HepG2 (cell line): ENCODE data around the gene SLC25A44. TPM values are rescaled to one million over a fixed set of nuclear protein-coding genes. Genes with fewer than 3 reads are reported as not detected.

Experiments
- ATAC-seq: fragments of 200-7000 bp; cut with Tn5 transposase; 3 replicates; pipeline ENCODE4 v1.9.1; 2020; ENCODE audit warnings: mild to moderate bottlenecking, moderate library complexity
- BruUV-seq: library from RNA; stranded (reverse); fragments of 400-500 nt; replicated peaks from 2 replicates; lab custom pipeline; 2021; lab: Mats Ljungman, UMichigan
- CTCF ChIA-PET: fragments of 300-600 bp; formaldehyde crosslinking; extraction: SDS; loops from one replicate; lab custom pipeline; 2021; ENCODE audit warnings: low total read pairs, inconsistent platforms, low intra/inter-chr PET ratio; lab: Yijun Ruan, JAX
- POLR2A ChIA-PET: fragments of 350-600 bp; sonication (Branson Sonifier 250); formaldehyde crosslinking; loops from one replicate; lab custom pipeline; 2020; ENCODE audit warnings: antibody characterized with exemption, inconsistent platforms; lab: Yijun Ruan, JAX
- DNase-seq: peaks from one replicate; pipeline ENCODE4 v3.0.0-alpha.2; 2015; ENCODE audit warnings: low spot score
- FAIRE-seq: peaks from 3 replicates; lab custom pipeline; 2011; peaks lifted over from hg19 to GRCh38; lab: Jason Lieb, UNC
- H2AFZ ChIP-seq: one replicate; pipeline ENCODE4 v1.6.1; 2011; ENCODE audit warnings: low read length, inconsistent platforms
- H3K27ac ChIP-seq: fragments of 300-600 bp; 3 replicates; pipeline ENCODE4 v1.8.0; 2011; ENCODE audit warnings: mixed run types, mild to moderate bottlenecking, mixed read lengths, low read length, inconsistent platforms; ENCODE audit not compliant: insufficient read depth; ENCODE audit errors: extremely low read length
- H3K27me3 ChIP-seq, 2 experiments: fragments of 200-600 bp in 1 of 2; 2 replicates in 1 of 2; 3 replicates in 1 of 2; pipeline versions ENCODE4 v1.6.0 to v1.8.0; 2011; ENCODE audit warnings: low read length in 2 of 2, mild to moderate bottlenecking in 2 of 2, moderate library complexity in 2 of 2, inconsistent platforms in 1 of 2; ENCODE audit not compliant: insufficient read depth in 2 of 2, control insufficient read depth in 1 of 2
- H3K36me3 ChIP-seq, 2 experiments: fragments of 200-600 bp in 1 of 2; replicated peaks in 1 of 2; 2 replicates in 1 of 2; 3 replicates in 1 of 2; pipeline versions ENCODE4 v1.5.1 to v1.8.0; 2011; ENCODE audit warnings: low read length in 2 of 2, inconsistent platforms in 1 of 2; ENCODE audit not compliant: insufficient read depth in 2 of 2, control insufficient read depth in 1 of 2
- H3K4me1 ChIP-seq: 2 replicates; pipeline ENCODE4 v1.5.1; 2012; ENCODE audit warnings: low read length, inconsistent platforms; ENCODE audit not compliant: insufficient read depth
- H3K4me2 ChIP-seq: 2 replicates; pipeline ENCODE4 v1.6.0; 2011; ENCODE audit warnings: low read depth, low read length, inconsistent platforms
- H3K4me3 ChIP-seq, 3 experiments: fragments of 200-600 bp in 1 of 3; sonication (generic), shearing (Covaris generic) in 1 of 3; replicated peaks in 1 of 3; 2 replicates each; pipeline ENCODE4 v1.5.1; 2011 to 2016; ENCODE audit warnings: low read length in 3 of 3, inconsistent platforms in 2 of 3, low read depth in 2 of 3, mild to moderate bottlenecking in 2 of 3, control low read depth in 1 of 3, mixed read lengths in 1 of 3; ENCODE audit not compliant: insufficient read depth in 1 of 3
- H3K79me2 ChIP-seq: one replicate; pipeline ENCODE4 v1.6.1; 2011; ENCODE audit warnings: low read length, inconsistent platforms; ENCODE audit not compliant: insufficient read depth
- H3K9ac ChIP-seq: 2 replicates; pipeline ENCODE4 v1.6.0; 2011; ENCODE audit warnings: mild to moderate bottlenecking, low read depth, low read length, inconsistent platforms; ENCODE audit not compliant: insufficient read depth
- H3K9me3 ChIP-seq: 2 replicates; pipeline ENCODE4 v1.5.1; 2012; ENCODE audit warnings: mild to moderate bottlenecking, low read length
- H4K20me1 ChIP-seq: 2 replicates; pipeline ENCODE4 v1.6.0; 2011; ENCODE audit warnings: inconsistent platforms, mild to moderate bottlenecking, low read length, moderate library complexity; ENCODE audit not compliant: insufficient read depth
- CREB1 ChIP-seq, 2 experiments: fragments of 450-650 bp in 1 of 2; IDR thresholded peaks; 2 replicates each; pipeline ENCODE4 v1.6.1; 2016 to 2017; ENCODE audit warnings: control low read depth in 1 of 2, mild to moderate bottlenecking in 1 of 2, missing compliant biosample characterization in 1 of 2, missing genetic modification characterization in 1 of 2
- PRMT3 ChIP-seq: sonication (generic); formaldehyde crosslinking; IDR thresholded peaks from 2 replicates; pipeline ENCODE4 v1.8.1; 2022; ENCODE audit warnings: low read depth, mild to moderate bottlenecking, moderate library complexity, missing genetic modification reagents, borderline replicate concordance
- TEF ChIP-seq: sonication (generic); formaldehyde crosslinking; IDR thresholded peaks from 2 replicates; pipeline ENCODE4 v1.5.0; 2020; ENCODE audit warnings: missing genetic modification reagents
- ZNF33A ChIP-seq: sonication (generic); formaldehyde crosslinking; IDR thresholded peaks from 2 replicates; pipeline ENCODE4 v1.5.1; 2020; ENCODE audit warnings: missing genetic modification reagents, mild to moderate bottlenecking, moderate library complexity, borderline replicate concordance
- ZNF383 ChIP-seq: sonication (generic); formaldehyde crosslinking; IDR thresholded peaks from 2 replicates; pipeline ENCODE4 v1.4.0; 2020; ENCODE audit warnings: missing genetic modification reagents, mild to moderate bottlenecking, borderline replicate concordance
- ZNF513 ChIP-seq: sonication (generic); formaldehyde crosslinking; conservative IDR thresholded peaks from 2 replicates; pipeline ENCODE4 v1.5.0; 2020; ENCODE audit warnings: missing genetic modification reagents
- ZNF737 ChIP-seq: sonication (generic); formaldehyde crosslinking; IDR thresholded peaks from 2 replicates; pipeline ENCODE4 v1.5.0; 2020; ENCODE audit warnings: missing genetic modification reagents, mild to moderate bottlenecking, borderline replicate concordance
- ZNF773 ChIP-seq: sonication (generic); formaldehyde crosslinking; IDR thresholded peaks from 2 replicates; pipeline ENCODE4 v1.4.0; 2020; ENCODE audit warnings: missing genetic modification reagents, borderline replicate concordance
- WGBS: methylation state at CpG from one replicate; pipeline ENCODE4 v1.1.6; 2017; ENCODE audit warnings: low lambda C conversion rate; 5-methylcytosine and 5-hydroxymethylcytosine counted together
- in situ Hi-C: cut with HindIII; loops from 2 replicates; pipeline ENCODE4 v1.10.0; 2017; ENCODE audit warnings: low pct_unique_long_range_greater_than_20kb; ENCODE audit not compliant: extremely low pct_ligation_motif_present
- intact Hi-C: fragments of 100-400 bp; cut with micrococcal nuclease; formaldehyde crosslinking; loops from one replicate; pipeline ENCODE4 v1.10.0; 2022; ENCODE audit not compliant: unreplicated experiment
- polyA plus RNA-seq, 8 experiments: library from polyadenylated mRNA; depleted of rRNA in 3 of 8; stranded (reverse) in 7 of 8; unstranded in 1 of 8; fragments of >200 nt; fragmentation: Illumina TruSeq in 4 of 8; extraction: Trizol in 4 of 8; gene quantifications; 2 replicates each; pipeline versions ENCODE4 v1.2.1 to v1.2.3, GENCODE V29; 2011 to 2016; ENCODE audit warnings: low read depth in 4 of 8, missing spikeins in 1 of 8, mixed read lengths in 1 of 8; ENCODE audit not compliant: insufficient read depth in 1 of 8
- total RNA-seq, 5 experiments: library from RNA; depleted of rRNA; stranded (reverse); fragments of >200 nt; fragmentation: Illumina TruSeq; extraction: Trizol; gene quantifications; 2 replicates each; pipeline ENCODE4 v1.2.3, GENCODE V29; 2016; ENCODE audit warnings: low read depth in 1 of 5
- TF ChIP-seq, protein P1 (sequence below): sonication (generic); formaldehyde crosslinking; IDR thresholded peaks from 2 replicates; pipeline ENCODE4 v1.4.0; 2020; ENCODE audit warnings: missing genetic modification reagents, mild to moderate bottlenecking, borderline replicate concordance
- TF ChIP-seq, protein P2 (sequence below): sonication (generic); formaldehyde crosslinking; IDR thresholded peaks from 2 replicates; pipeline ENCODE4 v1.9.0; 2021; ENCODE audit warnings: missing genetic modification reagents, mild to moderate bottlenecking, borderline replicate concordance
- TF ChIP-seq, protein P3 (sequence below): sonication (generic); formaldehyde crosslinking; IDR thresholded peaks from 2 replicates; pipeline ENCODE4 v1.8.1; 2023; ENCODE audit warnings: mild to moderate bottlenecking, missing genetic modification reagents

The SLC25A44 gene
- total and polyA plus RNA-seq, 2 of the 13 experiments (the other 11 are each of a cell fraction or from before 2014, with no cell fraction given) = 10.7 to 13.4 TPM

- WGBS = 2% methylated on average over 35 of the region's 61 CpGs
- ATAC-seq = peak; percentile 98
- in situ Hi-C loops = no loop called here
- no peak for TF ChIP-seq ZNF737
- TF ChIP-seq, protein P1, sequence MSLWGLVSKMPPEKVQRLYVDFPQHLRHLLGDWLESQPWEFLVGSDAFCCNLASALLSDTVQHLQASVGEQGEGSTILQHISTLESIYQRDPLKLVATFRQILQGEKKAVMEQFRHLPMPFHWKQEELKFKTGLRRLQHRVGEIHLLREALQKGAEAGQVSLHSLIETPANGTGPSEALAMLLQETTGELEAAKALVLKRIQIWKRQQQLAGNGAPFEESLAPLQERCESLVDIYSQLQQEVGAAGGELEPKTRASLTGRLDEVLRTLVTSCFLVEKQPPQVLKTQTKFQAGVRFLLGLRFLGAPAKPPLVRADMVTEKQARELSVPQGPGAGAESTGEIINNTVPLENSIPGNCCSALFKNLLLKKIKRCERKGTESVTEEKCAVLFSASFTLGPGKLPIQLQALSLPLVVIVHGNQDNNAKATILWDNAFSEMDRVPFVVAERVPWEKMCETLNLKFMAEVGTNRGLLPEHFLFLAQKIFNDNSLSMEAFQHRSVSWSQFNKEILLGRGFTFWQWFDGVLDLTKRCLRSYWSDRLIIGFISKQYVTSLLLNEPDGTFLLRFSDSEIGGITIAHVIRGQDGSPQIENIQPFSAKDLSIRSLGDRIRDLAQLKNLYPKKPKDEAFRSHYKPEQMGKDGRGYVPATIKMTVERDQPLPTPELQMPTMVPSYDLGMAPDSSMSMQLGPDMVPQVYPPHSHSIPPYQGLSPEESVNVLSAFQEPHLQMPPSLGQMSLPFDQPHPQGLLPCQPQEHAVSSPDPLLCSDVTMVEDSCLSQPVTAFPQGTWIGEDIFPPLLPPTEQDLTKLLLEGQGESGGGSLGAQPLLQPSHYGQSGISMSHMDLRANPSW (CRISPR knock-in tag) = peak; percentile 80; the same call in 1 of the 2 replicates
- TF ChIP-seq CREB1 (IDR thresholded peaks at IDR 0.05) = peak; percentile 90
- peak; percentile 95 for TF ChIP-seq CREB1 (CRISPR knock-in tag; IDR thresholded peaks at IDR 0.05)
- no peak for TF ChIP-seq ZNF773
- TF ChIP-seq, protein P2, sequence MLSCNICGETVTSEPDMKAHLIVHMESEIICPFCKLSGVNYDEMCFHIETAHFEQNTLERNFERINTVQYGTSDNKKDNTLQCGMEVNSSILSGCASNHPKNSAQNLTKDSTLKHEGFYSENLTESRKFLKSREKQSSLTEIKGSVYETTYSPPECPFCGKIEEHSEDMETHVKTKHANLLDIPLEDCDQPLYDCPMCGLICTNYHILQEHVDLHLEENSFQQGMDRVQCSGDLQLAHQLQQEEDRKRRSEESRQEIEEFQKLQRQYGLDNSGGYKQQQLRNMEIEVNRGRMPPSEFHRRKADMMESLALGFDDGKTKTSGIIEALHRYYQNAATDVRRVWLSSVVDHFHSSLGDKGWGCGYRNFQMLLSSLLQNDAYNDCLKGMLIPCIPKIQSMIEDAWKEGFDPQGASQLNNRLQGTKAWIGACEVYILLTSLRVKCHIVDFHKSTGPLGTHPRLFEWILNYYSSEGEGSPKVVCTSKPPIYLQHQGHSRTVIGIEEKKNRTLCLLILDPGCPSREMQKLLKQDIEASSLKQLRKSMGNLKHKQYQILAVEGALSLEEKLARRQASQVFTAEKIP = no peak
- no peak for TF ChIP-seq TEF
- peak; percentile 58; the same call in 1 of the 2 replicates for TF ChIP-seq ZNF383 (CRISPR knock-in tag)
- no peak for TF ChIP-seq PRMT3 (CRISPR knock-in tag)
- TF ChIP-seq, protein P3, sequence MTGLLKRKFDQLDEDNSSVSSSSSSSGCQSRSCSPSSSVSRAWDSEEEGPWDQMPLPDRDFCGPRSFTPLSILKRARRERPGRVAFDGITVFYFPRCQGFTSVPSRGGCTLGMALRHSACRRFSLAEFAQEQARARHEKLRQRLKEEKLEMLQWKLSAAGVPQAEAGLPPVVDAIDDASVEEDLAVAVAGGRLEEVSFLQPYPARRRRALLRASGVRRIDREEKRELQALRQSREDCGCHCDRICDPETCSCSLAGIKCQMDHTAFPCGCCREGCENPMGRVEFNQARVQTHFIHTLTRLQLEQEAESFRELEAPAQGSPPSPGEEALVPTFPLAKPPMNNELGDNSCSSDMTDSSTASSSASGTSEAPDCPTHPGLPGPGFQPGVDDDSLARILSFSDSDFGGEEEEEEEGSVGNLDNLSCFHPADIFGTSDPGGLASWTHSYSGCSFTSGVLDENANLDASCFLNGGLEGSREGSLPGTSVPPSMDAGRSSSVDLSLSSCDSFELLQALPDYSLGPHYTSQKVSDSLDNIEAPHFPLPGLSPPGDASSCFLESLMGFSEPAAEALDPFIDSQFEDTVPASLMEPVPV = peak; percentile 91
- TF ChIP-seq ZNF513 (CRISPR knock-in tag) = 0 out of 2 replicates have a peak, but pooled peaks have one; percentile 33
- peak; percentile 39; the same call in 1 of the 2 replicates for TF ChIP-seq ZNF33A (CRISPR knock-in tag)
Observed at GRCh38 chr1:156212833-156213643, 19.1 kb downstream of the SLC25A44 start, which contains the start of gene PMF1. Gene PMF1 (plus strand): TSS chr1:156213007. CDS start chr1:156213016, 9 bp downstream.

More at GRCh38 chr1:156212833-156213643, 19.1 kb downstream of the SLC25A44 start, which contains the start of gene PMF1:
- TSS peak; percentile 84 for BruUV-seq
- H4K20me1 ChIP-seq = no peaks in the 10 kb centered on the region
- intact Hi-C loops = no loop called here
- peak within 1 kb of the TSS; percentile 91 for H2AFZ ChIP-seq
- peaks cover 28% of the 10 kb centered on the region for H3K79me2 ChIP-seq
- peaks cover 7 to 34% of the 10 kb centered on the region in 2 experiments for H3K36me3 ChIP-seq
- POLR2A ChIA-PET = interaction anchor here (0.8 to 3.0 kb wide), 36 partner anchors 10 to 354 kb away, joined by 3 to 61 read pairs (median 6); partner anchors contain the start of genes KHDC4, MEF2D, PAQR6 and SLC25A44
- peak within 1 kb of the TSS; percentile 97 for H3K9ac ChIP-seq
- CTCF ChIA-PET = interaction anchor here (0.8 kb wide), 1 partner anchor 20 kb away, joined by 3 read pairs; no protein-coding TSS in a partner anchor
- peak within 1 kb of the TSS; percentile 75 to 88 (median 82) for H3K4me3 ChIP-seq
- H3K4me2 ChIP-seq = peak within 1 kb of the TSS; percentile 93
- H3K4me1 ChIP-seq = peaks cover 36% of the 10 kb centered on the region
- DNase-seq (peak; percentile 92), FAIRE-seq (no peak)
- H3K27me3 ChIP-seq = no peaks in the 10 kb centered on the region; a peak in 1 of 5 replicates
- peak within 1 kb of the TSS; percentile 99 for H3K27ac ChIP-seq
- H3K9me3 ChIP-seq = no peaks in the 10 kb centered on the region
